ENCODE results near the gene GNG12. TPM values are rescaled to one million over a fixed set of nuclear protein-coding genes. Genes with fewer than 3 reads are reported as not detected.

Gene GNG12
- total RNA-seq, 4 donors from 2014 or later: 69.1 to 161 (median 97.7) TPM

GRCh38 chr1:67715819-67716218, 117.4 kb downstream of the GNG12 start:
- no peak for TF ChIP-seq CTCF (IDR thresholded peaks at IDR 0.05; ENCODE audit: low read depth)

GRCh38 chr1:67713057-67713846, 120.0 kb downstream of the GNG12 start:
- no peak for TF ChIP-seq CTCF (IDR thresholded peaks at IDR 0.05; ENCODE audit: low read depth)

GRCh38 chr1:67711855-67712212, 121.4 kb downstream of the GNG12 start:
- TF ChIP-seq CTCF (IDR thresholded peaks at IDR 0.05; ENCODE audit: low read depth): no peak

- no peak for TF ChIP-seq CTCF (IDR thresholded peaks at IDR 0.05; ENCODE audit: low read depth)
Measured at GRCh38 chr1:67711158-67711854, 122.0 kb downstream of the GNG12 start.

GRCh38 chr1:67710417-67710816, 122.8 kb downstream of the GNG12 start:
- TF ChIP-seq CTCF (IDR thresholded peaks at IDR 0.05; ENCODE audit: low read depth): no peak

- TF ChIP-seq CTCF (IDR thresholded peaks at IDR 0.05; ENCODE audit: low read depth): no peak
Measured at GRCh38 chr1:67708606-67709005, 124.7 kb downstream of the GNG12 start.

GRCh38 chr1:67705735-67706453, 127.4 kb downstream of the GNG12 start:
- no peak for TF ChIP-seq CTCF (IDR thresholded peaks at IDR 0.05; ENCODE audit: low read depth)

All from subcutaneous adipose tissue (tissue), 4 donors.